ENCODE measurements around the gene LGSN. TPM values are rescaled to one million over a fixed set of nuclear protein-coding genes. Genes with fewer than 3 reads are reported as not detected.
A peak's percentile ranks its signal among the peaks of the same experiment; 100 is the strongest.

LGSN gene
- total and polyA plus RNA-seq, 10 of the 15 experiments (the other 5 are each of a cell fraction or from before 2014, with no cell fraction given) = not detected

DNA sequence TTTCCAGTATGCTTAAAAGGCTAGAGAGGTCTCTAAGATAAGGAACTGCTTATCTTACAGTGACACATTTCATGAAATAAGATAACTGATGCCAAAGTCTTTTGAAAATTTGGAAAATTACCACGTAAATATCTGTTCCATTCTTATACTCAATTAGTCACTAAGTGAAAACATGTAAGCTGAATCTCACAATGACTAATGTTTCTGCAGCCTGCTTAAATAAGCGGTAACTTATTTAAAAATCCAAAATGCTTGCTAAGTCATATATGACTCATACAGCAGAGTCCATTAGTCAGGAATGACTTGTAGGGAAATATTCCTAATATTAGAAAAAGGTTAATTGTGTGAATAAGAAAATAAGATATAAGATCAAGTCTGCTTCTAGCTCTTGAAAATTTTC is 27.8 kb upstream of the LGSN start (continued):
- TF ChIP-seq IKZF2 (IDR thresholded peaks at IDR 0.05) = peak; percentile 38 to 56; a peak in 3 of 4 replicates

DNA sequence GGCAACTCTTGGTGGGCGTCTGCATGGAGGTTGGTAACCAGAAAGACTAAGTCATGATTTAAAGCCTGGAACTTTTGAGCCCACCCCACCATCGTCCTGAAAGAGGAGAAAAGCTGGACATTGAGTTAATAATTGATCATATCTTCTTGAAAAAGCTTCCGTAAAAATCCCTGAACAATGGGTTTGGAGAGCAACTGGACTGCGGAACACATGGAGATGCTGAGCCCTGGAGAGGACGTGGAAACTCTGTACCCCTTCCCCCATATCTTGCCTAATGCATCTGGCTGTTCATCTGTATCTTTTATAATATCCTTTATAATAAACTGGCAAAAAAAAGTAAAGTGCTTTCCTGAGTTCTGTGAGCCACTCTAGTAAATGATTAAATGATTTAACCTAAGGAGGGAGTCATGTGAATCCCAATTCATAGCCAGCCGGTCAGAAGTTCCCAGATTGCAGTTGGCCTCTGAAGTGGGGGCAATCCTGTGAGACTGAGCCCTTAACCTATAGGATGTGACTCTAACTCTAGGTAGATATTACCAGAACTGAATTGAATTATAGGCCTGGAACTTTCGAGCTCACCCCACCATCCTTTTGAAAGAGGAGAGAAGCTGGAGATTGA is 26.5 kb upstream of the LGSN start:
- no peak for DNase-seq (ENCODE audit: low read depth, low spot score)
- H3K4me1 ChIP-seq (ENCODE audit: control insufficient read depth, insufficient read depth, low read length) = peaks cover 2% of the 10 kb centered on the region
- in situ Hi-C loops (cut with MboI) (no loop called here), intact Hi-C loops (cut with micrococcal nuclease; ENCODE audit: unreplicated experiment) (no loop called here)
- no peak overlapping the region for H3K27ac ChIP-seq (ENCODE audit: control insufficient read depth, insufficient read depth)
- BruUV-seq (replicated peaks) = no TSS peak
- ChIA-PET SMC1A (ENCODE audit: uncharacterized antibody, unreplicated experiment) (interaction anchor here (4.4 to 9.8 kb wide), 2 partner anchors 39 to 416 kb away, joined by 20 to 218 read pairs; no protein-coding TSS in a partner anchor), RAD21 (ENCODE audit: unreplicated experiment) (no interaction called here), CTCF (interaction anchor here (0.6 to 4.8 kb wide), 4 partner anchors 39 to 418 kb away, joined by 3 to 21 read pairs (median 4); no protein-coding TSS in a partner anchor), POLR2A (interaction anchor here (0.7 kb wide), 1 partner anchor 13 kb away, joined by 3 read pairs; no protein-coding TSS in a partner anchor)
- no peak for FAIRE-seq
- no peaks in the 10 kb centered on the region; the same call in 2 of the 3 replicates for H3K9me3 ChIP-seq (replicated peaks; ENCODE audit: control insufficient read depth, insufficient read depth, low read length)
- no peak overlapping the region for H3K4me3 ChIP-seq
- no peaks in the 10 kb centered on the region for H3K36me3 ChIP-seq (ENCODE audit: control insufficient read depth in 2 of 2, insufficient read depth in 2 of 2, low read length in 1 of 2)
- no peak overlapping the region for H3K4me2 ChIP-seq (ENCODE audit: control insufficient read depth, insufficient read depth)
- H2AFZ ChIP-seq (ENCODE audit: control insufficient read depth, low read depth, low read length) = no peak overlapping the region
- H3K9ac ChIP-seq (ENCODE audit: control insufficient read depth, insufficient read depth, low read length) = no peak overlapping the region
- no peak for ATAC-seq
- 60% methylated on average over 7 of the region's 7 CpGs for WGBS (ENCODE audit: insufficient coverage, insufficient replicate concordance, low lambda C conversion rate, missing lambda C conversion rate)
- no peaks in the 10 kb centered on the region for H3K27me3 ChIP-seq (replicated peaks in 1 of 2; ENCODE audit: control insufficient read depth in 2 of 2, insufficient read depth in 2 of 2, low read length in 1 of 2)
- no peaks in the 10 kb centered on the region for H4K20me1 ChIP-seq (ENCODE audit: control insufficient read depth, insufficient read depth)
- H3K79me2 ChIP-seq (ENCODE audit: control insufficient read depth, insufficient read depth, low read length) = no peaks in the 10 kb centered on the region
- TF ChIP-seq ZNF207 (IDR thresholded peaks at IDR 0.05; ENCODE audit: borderline replicate concordance) (no peak), TCF3 (IDR thresholded peaks at IDR 0.05; ENCODE audit: borderline replicate concordance, insufficient read depth, low read depth, low read length) (no peak), SREBF1 (IDR thresholded peaks at IDR 0.05; ENCODE audit: low read length) (no peak), RAD51 (IDR thresholded peaks at IDR 0.05) (no peak), NFIC (IDR thresholded peaks at IDR 0.05; ENCODE audit: low read depth, low read length) (no peak), HDAC6 (IDR thresholded peaks at IDR 0.05; ENCODE audit: unreplicated experiment) (no peak), SUPT20H (IDR thresholded peaks at IDR 0.05; ENCODE audit: borderline replicate concordance, control insufficient read depth, low read depth, low read length) (no peak), PAX5 (IDR thresholded peaks at IDR 0.05; ENCODE audit: borderline replicate concordance, low read depth, low read length) (no peak), SP1 (IDR thresholded peaks at IDR 0.05; ENCODE audit: low read depth, low read length) (no peak), GABPA (IDR thresholded peaks at IDR 0.05; ENCODE audit: low read depth) (no peak)
- TF ChIP-seq, protein P1, sequence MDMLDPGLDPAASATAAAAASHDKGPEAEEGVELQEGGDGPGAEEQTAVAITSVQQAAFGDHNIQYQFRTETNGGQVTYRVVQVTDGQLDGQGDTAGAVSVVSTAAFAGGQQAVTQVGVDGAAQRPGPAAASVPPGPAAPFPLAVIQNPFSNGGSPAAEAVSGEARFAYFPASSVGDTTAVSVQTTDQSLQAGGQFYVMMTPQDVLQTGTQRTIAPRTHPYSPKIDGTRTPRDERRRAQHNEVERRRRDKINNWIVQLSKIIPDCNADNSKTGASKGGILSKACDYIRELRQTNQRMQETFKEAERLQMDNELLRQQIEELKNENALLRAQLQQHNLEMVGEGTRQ (IDR thresholded peaks at IDR 0.05; ENCODE audit: borderline replicate concordance, low read depth, low read length) = no peak
- TF ChIP-seq, protein P2, sequence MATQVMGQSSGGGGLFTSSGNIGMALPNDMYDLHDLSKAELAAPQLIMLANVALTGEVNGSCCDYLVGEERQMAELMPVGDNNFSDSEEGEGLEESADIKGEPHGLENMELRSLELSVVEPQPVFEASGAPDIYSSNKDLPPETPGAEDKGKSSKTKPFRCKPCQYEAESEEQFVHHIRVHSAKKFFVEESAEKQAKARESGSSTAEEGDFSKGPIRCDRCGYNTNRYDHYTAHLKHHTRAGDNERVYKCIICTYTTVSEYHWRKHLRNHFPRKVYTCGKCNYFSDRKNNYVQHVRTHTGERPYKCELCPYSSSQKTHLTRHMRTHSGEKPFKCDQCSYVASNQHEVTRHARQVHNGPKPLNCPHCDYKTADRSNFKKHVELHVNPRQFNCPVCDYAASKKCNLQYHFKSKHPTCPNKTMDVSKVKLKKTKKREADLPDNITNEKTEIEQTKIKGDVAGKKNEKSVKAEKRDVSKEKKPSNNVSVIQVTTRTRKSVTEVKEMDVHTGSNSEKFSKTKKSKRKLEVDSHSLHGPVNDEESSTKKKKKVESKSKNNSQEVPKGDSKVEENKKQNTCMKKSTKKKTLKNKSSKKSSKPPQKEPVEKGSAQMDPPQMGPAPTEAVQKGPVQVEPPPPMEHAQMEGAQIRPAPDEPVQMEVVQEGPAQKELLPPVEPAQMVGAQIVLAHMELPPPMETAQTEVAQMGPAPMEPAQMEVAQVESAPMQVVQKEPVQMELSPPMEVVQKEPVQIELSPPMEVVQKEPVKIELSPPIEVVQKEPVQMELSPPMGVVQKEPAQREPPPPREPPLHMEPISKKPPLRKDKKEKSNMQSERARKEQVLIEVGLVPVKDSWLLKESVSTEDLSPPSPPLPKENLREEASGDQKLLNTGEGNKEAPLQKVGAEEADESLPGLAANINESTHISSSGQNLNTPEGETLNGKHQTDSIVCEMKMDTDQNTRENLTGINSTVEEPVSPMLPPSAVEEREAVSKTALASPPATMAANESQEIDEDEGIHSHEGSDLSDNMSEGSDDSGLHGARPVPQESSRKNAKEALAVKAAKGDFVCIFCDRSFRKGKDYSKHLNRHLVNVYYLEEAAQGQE (IDR thresholded peaks at IDR 0.05; ENCODE audit: low read depth, low read length) = no peak
- TF ChIP-seq, protein P3, sequence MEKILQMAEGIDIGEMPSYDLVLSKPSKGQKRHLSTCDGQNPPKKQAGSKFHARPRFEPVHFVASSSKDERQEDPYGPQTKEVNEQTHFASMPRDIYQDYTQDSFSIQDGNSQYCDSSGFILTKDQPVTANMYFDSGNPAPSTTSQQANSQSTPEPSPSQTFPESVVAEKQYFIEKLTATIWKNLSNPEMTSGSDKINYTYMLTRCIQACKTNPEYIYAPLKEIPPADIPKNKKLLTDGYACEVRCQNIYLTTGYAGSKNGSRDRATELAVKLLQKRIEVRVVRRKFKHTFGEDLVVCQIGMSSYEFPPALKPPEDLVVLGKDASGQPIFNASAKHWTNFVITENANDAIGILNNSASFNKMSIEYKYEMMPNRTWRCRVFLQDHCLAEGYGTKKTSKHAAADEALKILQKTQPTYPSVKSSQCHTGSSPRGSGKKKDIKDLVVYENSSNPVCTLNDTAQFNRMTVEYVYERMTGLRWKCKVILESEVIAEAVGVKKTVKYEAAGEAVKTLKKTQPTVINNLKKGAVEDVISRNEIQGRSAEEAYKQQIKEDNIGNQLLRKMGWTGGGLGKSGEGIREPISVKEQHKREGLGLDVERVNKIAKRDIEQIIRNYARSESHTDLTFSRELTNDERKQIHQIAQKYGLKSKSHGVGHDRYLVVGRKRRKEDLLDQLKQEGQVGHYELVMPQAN (conservative IDR thresholded peaks at IDR 0.05) = no peak
